ENCODE measurements around the gene DCLRE1A.

- TF ChIP-seq POLR2A (IDR thresholded peaks at IDR 0.05), result no peak
- TF ChIP-seq CTCF (IDR thresholded peaks at IDR 0.05), result no peak
Measured at GRCh38 chr10:113875212-113875611, 21.3 kb upstream of the DCLRE1A start.

All from gastroesophageal sphincter (tissue), 3 donors.